H1 (cell line): ENCODE results near the gene DAAM1. TPM values are rescaled to one million over a fixed set of nuclear protein-coding genes. Genes with fewer than 3 reads are reported as not detected.

Experiments used
- CTCF ChIA-PET: fragments of 300-600 bp; sonication (Branson Sonifier 250); formaldehyde crosslinking; loops from one replicate; lab custom pipeline; 2021; ENCODE audit not compliant: partially characterized antibody; lab: Charles Lee
- POLR2A ChIA-PET: fragments of 300-600 bp; sonication (Branson Sonifier 250); formaldehyde crosslinking; loops from one replicate; lab custom pipeline; 2021; ENCODE audit warnings: inconsistent platforms; ENCODE audit not compliant: partially characterized antibody; lab: Charles Lee
- DNase-seq, 2 experiments: peaks; one replicate each; pipeline versions ENCODE4 v3.0.0 to v3.0.0-alpha.2; 2010 to 2022; ENCODE audit warnings: low spot score in 2 of 2, low read depth in 1 of 2, mixed read lengths in 1 of 2
- FAIRE-seq: peaks from 2 replicates; lab custom pipeline; 2011; peaks lifted over from hg19 to GRCh38; lab: Jason Lieb, UNC
- H2AFZ ChIP-seq: 2 replicates; pipeline ENCODE4 v1.8.1; 2012; ENCODE audit warnings: low read length, inconsistent platforms
- H2AK5ac ChIP-seq: 2 replicates; pipeline ENCODE4 v1.6.1; 2013; ENCODE audit warnings: low read depth, low read length
- H2BK120ac ChIP-seq: replicated peaks from 2 replicates; pipeline ENCODE3; 2013; ENCODE audit warnings: low read depth, low read length, inconsistent platforms
- H2BK12ac ChIP-seq: 2 replicates; pipeline ENCODE4 v1.6.1; 2013; ENCODE audit warnings: low read depth, low read length
- H2BK15ac ChIP-seq: 2 replicates; pipeline ENCODE4 v1.6.1; 2013; ENCODE audit warnings: low read length
- H2BK20ac ChIP-seq: 2 replicates; pipeline ENCODE4 v1.6.1; 2013; ENCODE audit warnings: low read length
- H2BK5ac ChIP-seq: 2 replicates; pipeline ENCODE4 v1.6.1; 2013; ENCODE audit warnings: low read depth, low read length
- H3K14ac ChIP-seq: 2 replicates; pipeline ENCODE4 v1.6.1; 2013; ENCODE audit warnings: inconsistent platforms; ENCODE audit not compliant: insufficient read length
- H3K18ac ChIP-seq: 2 replicates; pipeline ENCODE4 v1.6.1; 2013; ENCODE audit warnings: low read length; ENCODE audit errors: extremely low read depth
- H3K23ac ChIP-seq: 2 replicates; pipeline ENCODE4 v1.6.1; 2013; ENCODE audit warnings: inconsistent platforms; ENCODE audit not compliant: insufficient read length
- H3K23me2 ChIP-seq: 2 replicates; pipeline ENCODE4 v1.6.1; 2013; ENCODE audit warnings: low read depth, low read length
- H3K27ac ChIP-seq: 2 replicates; pipeline ENCODE4 v1.6.1; 2011; ENCODE audit warnings: low read depth, low read length, inconsistent platforms
- H3K27me3 ChIP-seq, 4 experiments: replicated peaks in 1 of 4; 1 replicate in 1 of 4; 2 replicates in 3 of 4; pipeline versions ENCODE4 v1.6.1 to v1.8.1; 2011 to 2013; ENCODE audit warnings: low read length in 3 of 4, mild to moderate bottlenecking in 3 of 4, inconsistent platforms in 2 of 4, mixed read lengths in 2 of 4, moderate library complexity in 1 of 4; ENCODE audit not compliant: control insufficient read depth in 3 of 4, insufficient read depth in 3 of 4; ENCODE audit errors: extremely low read depth in 1 of 4
- H3K36me3 ChIP-seq, 4 experiments: 2 replicates each; pipeline versions ENCODE4 v1.6.1 to v1.8.1; 2011 to 2013; ENCODE audit warnings: mild to moderate bottlenecking in 4 of 4, low read length in 3 of 4, moderate library complexity in 2 of 4, control low read depth in 1 of 4, inconsistent platforms in 1 of 4; ENCODE audit not compliant: insufficient read depth in 4 of 4, control insufficient read depth in 2 of 4
- H3K4ac ChIP-seq: replicated peaks from 2 replicates; pipeline ENCODE3; 2013; ENCODE audit warnings: low read length, low read depth, mixed read lengths, inconsistent platforms; ENCODE audit not compliant: insufficient read length
- H3K4me1 ChIP-seq, 4 experiments: replicated peaks in 1 of 4; 1 replicate in 1 of 4; 2 replicates in 3 of 4; pipeline versions ENCODE4 v1.6.1 to v1.8.1; 2011 to 2013; ENCODE audit warnings: low read length in 3 of 4, inconsistent platforms in 2 of 4, mixed read lengths in 1 of 4; ENCODE audit not compliant: insufficient read depth in 4 of 4, control insufficient read depth in 3 of 4
- H3K4me2 ChIP-seq, 2 experiments: 2 replicates each; pipeline versions ENCODE4 v1.6.1 to v1.8.1; 2011 to 2013; ENCODE audit warnings: low read depth in 2 of 2, low read length in 2 of 2, control low read depth in 1 of 2, inconsistent platforms in 1 of 2, mild to moderate bottlenecking in 1 of 2; ENCODE audit not compliant: insufficient read depth in 1 of 2
- H3K4me3 ChIP-seq, 4 experiments: fragments of 200-600, 300-600 bp in 1 of 4; sonication (generic), shearing (Covaris generic), sonication (Bioruptor Twin) in 1 of 4; 2 replicates each; pipeline versions ENCODE4 v1.5.1 to v1.8.1; 2011 to 2016; ENCODE audit warnings: low read length in 4 of 4, low read depth in 3 of 4, control low read depth in 2 of 4, inconsistent platforms in 2 of 4, mild to moderate bottlenecking in 2 of 4, mixed read lengths in 1 of 4, moderate library complexity in 1 of 4; ENCODE audit not compliant: insufficient read depth in 2 of 4; ENCODE audit errors: extremely low read depth in 1 of 4
- H3K56ac ChIP-seq: replicated peaks from 2 replicates; pipeline ENCODE3; 2013; ENCODE audit warnings: low read depth, mild to moderate bottlenecking, mixed read lengths, low read length, inconsistent platforms; ENCODE audit not compliant: insufficient read length
- H3K79me1 ChIP-seq: 2 replicates; pipeline ENCODE4 v1.6.1; 2013; ENCODE audit warnings: low read depth, low read length, control low read depth
- H3K79me2 ChIP-seq, 2 experiments: 2 replicates each; pipeline versions ENCODE4 v1.6.1 to v1.8.1; 2012 to 2013; ENCODE audit warnings: low read length in 2 of 2, mild to moderate bottlenecking in 2 of 2, inconsistent platforms in 1 of 2; ENCODE audit not compliant: insufficient read depth in 2 of 2, control insufficient read depth in 1 of 2
- H3K9ac ChIP-seq, 4 experiments: replicated peaks in 1 of 4; 1 replicate in 1 of 4; 2 replicates in 3 of 4; pipeline versions ENCODE4 v1.6.1 to v1.8.1; 2011 to 2013; ENCODE audit warnings: low read depth in 3 of 4, low read length in 3 of 4, control low read depth in 2 of 4, mild to moderate bottlenecking in 2 of 4, moderate library complexity in 2 of 4, inconsistent platforms in 1 of 4; ENCODE audit errors: extremely low read depth in 1 of 4
- H3K9me3 ChIP-seq, 2 experiments: 2 replicates each; pipeline versions ENCODE4 v1.6.1 to v1.8.1; 2012 to 2013; ENCODE audit warnings: mild to moderate bottlenecking in 2 of 2, moderate library complexity in 2 of 2, control low read depth in 1 of 2, inconsistent platforms in 1 of 2, low read depth in 1 of 2, low read length in 1 of 2, mixed read lengths in 1 of 2; ENCODE audit not compliant: insufficient read depth in 2 of 2
- H4K20me1 ChIP-seq, 2 experiments: replicated peaks in 1 of 2; 2 replicates each; pipeline versions ENCODE3 to v1.8.1; 2011 to 2013; ENCODE audit warnings: inconsistent platforms in 2 of 2, low read length in 2 of 2, mild to moderate bottlenecking in 1 of 2; ENCODE audit not compliant: insufficient read depth in 2 of 2, control insufficient read depth in 1 of 2
- H4K5ac ChIP-seq: 2 replicates; pipeline ENCODE4 v1.6.1; 2013; ENCODE audit warnings: low read length, low read depth, mixed read lengths, inconsistent platforms; ENCODE audit not compliant: insufficient read length
- H4K8ac ChIP-seq: 2 replicates; pipeline ENCODE4 v1.8.0; 2013; ENCODE audit warnings: mild to moderate bottlenecking, moderate library complexity, low read length, inconsistent platforms; ENCODE audit not compliant: insufficient read depth; ENCODE audit errors: extremely low read depth
- H4K91ac ChIP-seq: replicated peaks from 2 replicates; pipeline ENCODE3; 2013; ENCODE audit warnings: low read length, mixed read lengths, inconsistent platforms; ENCODE audit not compliant: insufficient read length
- CBX8 ChIP-seq: fragments of 300-800, 300-1000 bp; sonication (generic); IDR thresholded peaks from 2 replicates; pipeline ENCODE4 v1.7.1; 2016; ENCODE audit warnings: low read depth, low read length, borderline replicate concordance
- WGBS, 2 experiments: shearing (Covaris generic) in 1 of 2; methylation state at CpG; one replicate each; pipeline versions ENCODE4 v1.1.6 to v1.1.7; 2013 to 2015; ENCODE audit warnings: low lambda C conversion rate in 2 of 2, mixed read lengths in 2 of 2, inconsistent platforms in 1 of 2, low coverage in 1 of 2, missing lambda C conversion rate in 1 of 2; ENCODE audit not compliant: insufficient replicate concordance in 2 of 2, insufficient coverage in 1 of 2, insufficient read length in 1 of 2; ENCODE audit errors: extremely low coverage in 1 of 2, missing lambda C conversion rate in 1 of 2; 5-methylcytosine and 5-hydroxymethylcytosine counted together
- polyA plus RNA-seq, 7 experiments: library from polyadenylated mRNA; depleted of rRNA in 3 of 7; stranded (reverse) in 5 of 7; unstranded in 2 of 7; fragments of >200 nt in 5 of 7; fragments of 200-250 nt in 2 of 7; gene quantifications; 1 replicate in 5 of 7; 2 replicates in 1 of 7; 4 replicates in 1 of 7; pipeline versions ENCODE4 v1.2.1 to v1.2.3, GENCODE V29; 2011 to 2013; ENCODE audit warnings: missing spikeins in 2 of 7, mixed read lengths in 2 of 7
- total RNA-seq: library from RNA; stranded (reverse); fragmentation: NEBNext Ultra II Directional; extraction: Animal tissue kit (Norgen Biotek cat#: 25700); gene quantifications from 2 replicates; pipeline ENCODE4 v1.2.1, GENCODE V29; 2021

The DAAM1 gene
- total and polyA plus RNA-seq, 2 of the 8 experiments (the other 6 are each of a cell fraction or from before 2014, with no cell fraction given), result 5.0 to 44.9 TPM

- no peak overlapping the region for H4K5ac ChIP-seq
- no peak overlapping the region for H4K8ac ChIP-seq
- H3K23me2 ChIP-seq, result no peaks in the 10 kb centered on the region
- H3K14ac ChIP-seq, result no peak overlapping the region
- TF ChIP-seq CBX8, result no peak
- TF ChIP-seq, all 59 proteins: peak for 0
- H3K18ac ChIP-seq, result no peak overlapping the region
- H3K27me3 ChIP-seq, result no peaks in the 10 kb centered on the region
- no peak overlapping the region for H2BK120ac ChIP-seq
- no peak overlapping the region for H2BK12ac ChIP-seq
- H3K9me3 ChIP-seq, result no peaks in the 10 kb centered on the region
- H2BK20ac ChIP-seq, result no peak overlapping the region
- no peak overlapping the region for H3K9ac ChIP-seq
- H3K4me3 ChIP-seq, result no peak overlapping the region
- H4K91ac ChIP-seq, result no peak overlapping the region
- H3K79me2 ChIP-seq, result no peaks in the 10 kb centered on the region
- H2AFZ ChIP-seq, result no peak overlapping the region
- no peak overlapping the region for H2BK5ac ChIP-seq
- no peak overlapping the region for H3K4ac ChIP-seq
- H2BK15ac ChIP-seq, result no peak overlapping the region
- ChIA-PET POLR2A (interaction anchor here (1.4 kb wide), 1 partner anchor 9 kb away, joined by 3 read pairs; no protein-coding TSS in a partner anchor), CTCF (interaction anchor here (1.0 kb wide), 1 partner anchor 219 kb away, joined by 3 read pairs; no protein-coding TSS in a partner anchor)
- no peak overlapping the region for H2AK5ac ChIP-seq
- H3K56ac ChIP-seq, result no peak overlapping the region
- no peaks in the 10 kb centered on the region for H4K20me1 ChIP-seq
- H3K4me2 ChIP-seq, result no peak overlapping the region; a peak in 1 of 4 replicates
- H3K79me1 ChIP-seq, result no peaks in the 10 kb centered on the region
- H3K23ac ChIP-seq, result no peak overlapping the region
- WGBS, 2 experiments, result 88% methylated on average over 11 of the region's 11 CpGs; no CpG with 5 or more reads in 1 of the 2 experiments
- H3K27ac ChIP-seq, result no peak overlapping the region
- H3K4me1 ChIP-seq, result peaks cover 0 to 10% (median 4%) of the 10 kb centered on the region in 4 experiments; a peak in 4 of 7 replicates
- H3K36me3 ChIP-seq, result peaks cover 0 to 3% (median 1%) of the 10 kb centered on the region in 4 experiments; a peak in 2 of 8 replicates
- FAIRE-seq (no peak), DNase-seq (no peak)
Measured at GRCh38 chr14:59342516-59343484, 154.3 kb downstream of the DAAM1 start.
